ENCODE measurements around the gene CSNK1G1.

GRCh38 chr15:64251121-64251520, 104.9 kb downstream of the CSNK1G1 start:
- TF ChIP-seq CTCF (IDR thresholded peaks at IDR 0.05; ENCODE audit: low read depth, low read length) (no peak), EZH2phosphoT487 (IDR thresholded peaks at IDR 0.05; ENCODE audit: low read depth) (no peak)

All from OCI-LY3 (cell line).